H9 (cell line): Measurements from ENCODE around the gene GTF3C5. TPM values are rescaled to one million over a fixed set of nuclear protein-coding genes. Genes with fewer than 3 reads are reported as not detected.

Experiments used
- DNase-seq: peaks from one replicate; pipeline ENCODE4 v3.0.0-alpha.2; 2017
- H2AFZ ChIP-seq: one replicate; pipeline ENCODE4 v1.6.1; 2013; ENCODE audit warnings: mild to moderate bottlenecking, low read length, control low read depth, moderate library complexity
- H2AK5ac ChIP-seq: 2 replicates; pipeline ENCODE4 v1.6.1; 2013; ENCODE audit warnings: low read length, control low read depth, mixed read lengths; ENCODE audit not compliant: insufficient read length
- H2BK120ac ChIP-seq: one replicate; pipeline ENCODE4 v1.6.1; 2013; ENCODE audit warnings: low read depth, mild to moderate bottlenecking, low read length, control low read depth, inconsistent platforms; ENCODE audit not compliant: poor library complexity, severe bottlenecking
- H2BK12ac ChIP-seq: 2 replicates; pipeline ENCODE4 v1.6.1; 2013; ENCODE audit warnings: low read length, control low read depth, mixed read lengths, low read depth; ENCODE audit not compliant: insufficient read length
- H2BK15ac ChIP-seq: 2 replicates; pipeline ENCODE4 v1.6.1; 2013; ENCODE audit warnings: low read depth, low read length, control low read depth
- H2BK20ac ChIP-seq: one replicate; pipeline ENCODE4 v1.6.1; 2013; ENCODE audit warnings: low read depth, mild to moderate bottlenecking, low read length, control low read depth, inconsistent platforms; ENCODE audit not compliant: poor library complexity, severe bottlenecking
- H2BK5ac ChIP-seq: 2 replicates; pipeline ENCODE4 v1.6.1; 2013; ENCODE audit warnings: low read length, control low read depth, mixed read lengths; ENCODE audit not compliant: insufficient read length
- H3K14ac ChIP-seq: 2 replicates; pipeline ENCODE4 v1.6.1; 2013; ENCODE audit warnings: low read length, control low read depth; ENCODE audit not compliant: insufficient read depth
- H3K18ac ChIP-seq: 2 replicates; pipeline ENCODE4 v1.6.1; 2013; ENCODE audit warnings: low read depth, mild to moderate bottlenecking, mixed read lengths, low read length, control low read depth; ENCODE audit not compliant: insufficient read length
- H3K23ac ChIP-seq: 2 replicates; pipeline ENCODE4 v1.6.1; 2013; ENCODE audit warnings: low read length, control low read depth, mixed read lengths, low read depth; ENCODE audit not compliant: insufficient read length
- H3K23me2 ChIP-seq: 2 replicates; pipeline ENCODE4 v1.6.1; 2013; ENCODE audit warnings: low read depth, mild to moderate bottlenecking, mixed read lengths, low read length, control low read depth; ENCODE audit not compliant: insufficient read length, poor library complexity, severe bottlenecking
- H3K27ac ChIP-seq: 2 replicates; pipeline ENCODE4 v1.5.1; 2013; ENCODE audit warnings: low read length, control low read depth, mixed read lengths, low read depth; ENCODE audit not compliant: insufficient read length
- H3K27me3 ChIP-seq: 2 replicates; pipeline ENCODE4 v1.6.1; 2013; ENCODE audit warnings: low read length, control low read depth, inconsistent platforms; ENCODE audit not compliant: insufficient read depth
- H3K4ac ChIP-seq: 2 replicates; pipeline ENCODE4 v1.6.1; 2013; ENCODE audit warnings: low read depth, mild to moderate bottlenecking, control low read depth, inconsistent platforms, low read length, moderate library complexity
- H3K4me1 ChIP-seq: 2 replicates; pipeline ENCODE4 v1.6.1; 2013; ENCODE audit warnings: low read length, control low read depth, inconsistent platforms; ENCODE audit not compliant: insufficient read depth
- H3K4me2 ChIP-seq: 2 replicates; pipeline ENCODE4 v1.6.1; 2013; ENCODE audit warnings: low read length, control low read depth, mixed read lengths; ENCODE audit not compliant: insufficient read length, insufficient read depth
- H3K56ac ChIP-seq: 2 replicates; pipeline ENCODE4 v1.6.1; 2013; ENCODE audit warnings: low read depth, mild to moderate bottlenecking, mixed read lengths, low read length, control low read depth; ENCODE audit not compliant: insufficient read length
- H3K79me1 ChIP-seq: 2 replicates; pipeline ENCODE4 v1.6.1; 2013; ENCODE audit warnings: low read depth, mild to moderate bottlenecking, moderate library complexity, low read length, control low read depth, inconsistent platforms; ENCODE audit not compliant: insufficient read depth, poor library complexity, severe bottlenecking
- H3K79me2 ChIP-seq: 2 replicates; pipeline ENCODE4 v1.6.1; 2013; ENCODE audit warnings: low read length, control low read depth, inconsistent platforms; ENCODE audit not compliant: insufficient read depth
- H3K9ac ChIP-seq: 2 replicates; pipeline ENCODE4 v1.6.1; 2013; ENCODE audit warnings: low read length, control low read depth, mixed read lengths; ENCODE audit not compliant: insufficient read length; ENCODE audit errors: extremely low read depth
- H3K9me3 ChIP-seq: one replicate; pipeline ENCODE4 v1.6.1; 2013; ENCODE audit warnings: low read depth, low read length, inconsistent platforms; ENCODE audit not compliant: control insufficient read depth
- H3T11ph ChIP-seq: one replicate; pipeline ENCODE4 v1.6.1; 2013; ENCODE audit warnings: mild to moderate bottlenecking, low read length, control low read depth, inconsistent platforms
- H4K20me1 ChIP-seq: one replicate; pipeline ENCODE4 v1.6.1; 2013; ENCODE audit not compliant: control insufficient read depth, insufficient read length, insufficient read depth
- H4K5ac ChIP-seq: 2 replicates; pipeline ENCODE4 v1.6.1; 2013; ENCODE audit warnings: low read depth, mild to moderate bottlenecking, mixed read lengths, low read length, control low read depth; ENCODE audit not compliant: insufficient read length
- H4K8ac ChIP-seq: replicated peaks from 2 replicates; pipeline ENCODE4 v1.6.1; 2013; ENCODE audit warnings: low read length, control low read depth, mixed read lengths, low read depth; ENCODE audit not compliant: insufficient read length
- H4K91ac ChIP-seq: 2 replicates; pipeline ENCODE4 v1.6.1; 2013; ENCODE audit warnings: low read depth, mild to moderate bottlenecking, moderate library complexity, mixed read lengths, low read length, control low read depth; ENCODE audit not compliant: insufficient read length
- H3K27ac Mint-ChIP-seq, 3 experiments: 2 replicates in 2 of 3; 3 replicates in 1 of 3; pipeline ENCODE4 v1.8.0; 2020 to 2021; ENCODE audit warnings: mixed read lengths in 3 of 3, mild to moderate bottlenecking in 1 of 3, moderate library complexity in 1 of 3
- H3K27me3 Mint-ChIP-seq: 2 replicates; pipeline ENCODE4 v1.8.0; 2021; ENCODE audit warnings: low read depth, mild to moderate bottlenecking, moderate library complexity, mixed read lengths
- H3K36me3 Mint-ChIP-seq, 3 experiments: 2 replicates in 2 of 3; 3 replicates in 1 of 3; pipeline ENCODE4 v1.8.0; 2020 to 2021; ENCODE audit warnings: low read depth in 3 of 3, mixed read lengths in 3 of 3; ENCODE audit not compliant: insufficient read depth in 1 of 3
- H3K4me1 Mint-ChIP-seq, 2 experiments: 2 replicates each; pipeline ENCODE4 v1.8.0; 2020; ENCODE audit warnings: mixed read lengths in 2 of 2
- H3K4me3 Mint-ChIP-seq, 2 experiments: 2 replicates in 1 of 2; 3 replicates in 1 of 2; pipeline ENCODE4 v1.8.0; 2020 to 2021; ENCODE audit warnings: mild to moderate bottlenecking in 2 of 2, mixed read lengths in 2 of 2, moderate library complexity in 1 of 2
- H3K9me3 Mint-ChIP-seq, 2 experiments: 2 replicates in 1 of 2; 3 replicates in 1 of 2; pipeline ENCODE4 v1.8.0; 2020; ENCODE audit warnings: mild to moderate bottlenecking in 2 of 2, mixed read lengths in 2 of 2, moderate library complexity in 1 of 2
- CTCF ChIP-seq: fragments of 200-600 bp; sonication (generic); conservative IDR thresholded peaks from 3 replicates; pipeline ENCODE4 v1.8.0; 2021; ENCODE audit warnings: antibody characterized with exemption, mild to moderate bottlenecking
- WGBS: extraction: QIAGEN DNeasy Blood & Tissue Kit; methylation state at CpG from one replicate; pipeline ENCODE4 v1.1.7; 2013; ENCODE audit warnings: missing lambda C conversion rate, low lambda C conversion rate, mixed read lengths; ENCODE audit not compliant: insufficient read length; ENCODE audit errors: extremely low coverage; 5-methylcytosine and 5-hydroxymethylcytosine counted together
- total RNA-seq: library from RNA; stranded (reverse); gene quantifications from 2 replicates; pipeline ENCODE4 v1.2.1, GENCODE V29; 2021

The GTF3C5 gene
- total RNA-seq, 1 experiment from 2014 or later: 88.9 TPM

- no peaks in the 10 kb centered on the region for H3K27me3 ChIP-seq
- no peak overlapping the region for H3K14ac ChIP-seq
- no peak for TF ChIP-seq CTCF
- Mint-ChIP-seq H3K9me3 (peaks cover 3% of the 10 kb centered on the region in 2 experiments; a peak in 3 of 5 replicates), H3K36me3 (peaks cover 40 to 72% (median 60%) of the 10 kb centered on the region in 3 experiments), H3K27ac (no peak overlapping the region), H3K4me3 (no peak overlapping the region), H3K4me1 (no peaks in the 10 kb centered on the region), H3K27me3 (no peaks in the 10 kb centered on the region)
- no peak overlapping the region for H2BK15ac ChIP-seq
- peaks cover 4% of the 10 kb centered on the region for H3K79me1 ChIP-seq
- H3K4me2 ChIP-seq: no peak overlapping the region
- no CpG with 5 or more reads among the region's 16 CpGs for WGBS
- no peaks in the 10 kb centered on the region for H3K23me2 ChIP-seq
- no peak overlapping the region for H2AFZ ChIP-seq
- H2BK5ac ChIP-seq: no peak overlapping the region
- no peak overlapping the region for H4K91ac ChIP-seq
- no peak overlapping the region for H3K4ac ChIP-seq
- DNase-seq: no peak
- H2BK12ac ChIP-seq: no peak overlapping the region
- H3T11ph ChIP-seq: no peak overlapping the region
- H4K8ac ChIP-seq: no peak overlapping the region
- H3K23ac ChIP-seq: no peak overlapping the region
- no peak overlapping the region for H4K5ac ChIP-seq
- H3K79me2 ChIP-seq: no peaks in the 10 kb centered on the region
- H2BK20ac ChIP-seq: no peak overlapping the region
- no peak overlapping the region for H3K9ac ChIP-seq
- no peaks in the 10 kb centered on the region for H4K20me1 ChIP-seq
- H3K9me3 ChIP-seq: no peaks in the 10 kb centered on the region
- no peak overlapping the region for H2BK120ac ChIP-seq
- H3K18ac ChIP-seq: no peak overlapping the region
- no peak overlapping the region for H2AK5ac ChIP-seq
- H3K4me1 ChIP-seq: no peaks in the 10 kb centered on the region
- no peak overlapping the region for H3K27ac ChIP-seq
- no peak overlapping the region for H3K56ac ChIP-seq
These were observed 12.7 kb downstream of the GTF3C5 start for GRCh38 chr9:133043449-133044035.
